ENCODE measurements around the gene TOB1. TPM values are rescaled to one million over a fixed set of nuclear protein-coding genes. Genes with fewer than 3 reads are reported as not detected.

Gene TOB1
- total and polyA plus RNA-seq, 9 of the 15 experiments (the other 6 are each of a cell fraction or from before 2014, with no cell fraction given), result 4.8 to 63.7 (median 13.2) TPM

DNA sequence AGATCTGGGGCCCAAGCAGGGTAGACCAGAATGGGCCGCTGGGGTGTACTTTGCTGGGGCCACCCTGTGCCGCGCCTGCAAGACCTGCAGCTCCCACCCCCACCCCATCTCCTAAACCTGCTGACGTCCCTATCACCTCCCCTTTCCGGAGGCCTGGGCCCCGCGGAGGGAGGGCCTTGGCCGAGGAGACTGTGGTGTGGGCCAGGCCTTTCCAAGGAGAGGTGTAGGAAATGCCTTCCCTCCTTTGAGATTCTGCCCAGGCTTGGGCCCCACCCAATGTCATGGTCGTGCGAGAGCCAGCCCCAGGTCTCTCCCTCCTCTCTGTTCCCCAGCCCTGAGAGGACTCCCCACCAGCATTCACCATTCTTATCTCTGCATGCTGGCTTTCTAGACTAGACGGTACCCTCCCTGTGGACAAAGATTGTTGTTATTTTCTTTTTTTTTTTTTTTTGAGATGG is 34.7 kb downstream of the TOB1 start:
- peak; percentile 52 for FAIRE-seq
- WGBS (ENCODE audit: insufficient coverage, low coverage, missing lambda C conversion rate), result 4% methylated on average over 10 of the region's 11 CpGs
- TF ChIP-seq MYC (IDR thresholded peaks at IDR 0.05; ENCODE audit: low read depth, low read length), result no peak
- TF ChIP-seq MYC (CRISPR knock-in tag; IDR thresholded peaks at IDR 0.05; ENCODE audit: borderline replicate concordance, low read depth), result no peak
- TF ChIP-seq, protein P1, sequence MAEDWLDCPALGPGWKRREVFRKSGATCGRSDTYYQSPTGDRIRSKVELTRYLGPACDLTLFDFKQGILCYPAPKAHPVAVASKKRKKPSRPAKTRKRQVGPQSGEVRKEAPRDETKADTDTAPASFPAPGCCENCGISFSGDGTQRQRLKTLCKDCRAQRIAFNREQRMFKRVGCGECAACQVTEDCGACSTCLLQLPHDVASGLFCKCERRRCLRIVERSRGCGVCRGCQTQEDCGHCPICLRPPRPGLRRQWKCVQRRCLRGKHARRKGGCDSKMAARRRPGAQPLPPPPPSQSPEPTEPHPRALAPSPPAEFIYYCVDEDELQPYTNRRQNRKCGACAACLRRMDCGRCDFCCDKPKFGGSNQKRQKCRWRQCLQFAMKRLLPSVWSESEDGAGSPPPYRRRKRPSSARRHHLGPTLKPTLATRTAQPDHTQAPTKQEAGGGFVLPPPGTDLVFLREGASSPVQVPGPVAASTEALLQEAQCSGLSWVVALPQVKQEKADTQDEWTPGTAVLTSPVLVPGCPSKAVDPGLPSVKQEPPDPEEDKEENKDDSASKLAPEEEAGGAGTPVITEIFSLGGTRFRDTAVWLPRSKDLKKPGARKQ (CRISPR knock-in tag; IDR thresholded peaks at IDR 0.05), result no peak
- TF ChIP-seq PHF8 (IDR thresholded peaks at IDR 0.05; ENCODE audit: borderline replicate concordance, low read length), result peak; percentile 17; the same call in 1 of the 2 replicates
- TF ChIP-seq PHTF2 (CRISPR knock-in tag; IDR thresholded peaks at IDR 0.05), result no peak
- peak; percentile 71 for TF ChIP-seq ZNF316 (IDR thresholded peaks at IDR 0.05)
- TF ChIP-seq, protein P2, sequence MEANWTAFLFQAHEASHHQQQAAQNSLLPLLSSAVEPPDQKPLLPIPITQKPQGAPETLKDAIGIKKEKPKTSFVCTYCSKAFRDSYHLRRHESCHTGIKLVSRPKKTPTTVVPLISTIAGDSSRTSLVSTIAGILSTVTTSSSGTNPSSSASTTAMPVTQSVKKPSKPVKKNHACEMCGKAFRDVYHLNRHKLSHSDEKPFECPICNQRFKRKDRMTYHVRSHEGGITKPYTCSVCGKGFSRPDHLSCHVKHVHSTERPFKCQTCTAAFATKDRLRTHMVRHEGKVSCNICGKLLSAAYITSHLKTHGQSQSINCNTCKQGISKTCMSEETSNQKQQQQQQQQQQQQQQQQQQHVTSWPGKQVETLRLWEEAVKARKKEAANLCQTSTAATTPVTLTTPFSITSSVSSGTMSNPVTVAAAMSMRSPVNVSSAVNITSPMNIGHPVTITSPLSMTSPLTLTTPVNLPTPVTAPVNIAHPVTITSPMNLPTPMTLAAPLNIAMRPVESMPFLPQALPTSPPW (CRISPR knock-in tag; IDR thresholded peaks at IDR 0.05), result peak; percentile 51; the same call in 1 of the 2 replicates
- TF ChIP-seq LEF1 (IDR thresholded peaks at IDR 0.05), result peak; percentile 54; the same call in 1 of the 2 replicates
- peak; percentile 49; the same call in 1 of the 2 replicates for TF ChIP-seq SMAD4 (CRISPR knock-in tag; conservative IDR thresholded peaks at IDR 0.05)

More for the DNA sequence above, 34.7 kb downstream of the TOB1 start:
- Histone ChIP-seq H3K4me1 (replicated peaks in 1 of 2; ENCODE audit: control insufficient read depth in 2 of 2, insufficient read depth in 2 of 2, low read length in 2 of 2) (peaks cover 18 to 54% of the 10 kb centered on the region in 2 experiments), H3K79me2 (ENCODE audit: control insufficient read depth, insufficient read depth, low read length) (no peaks in the 10 kb centered on the region), H3K4me3 (no peak overlapping the region), H3K9me1 (ENCODE audit: control insufficient read depth, insufficient read depth, low read length) (no peaks in the 10 kb centered on the region), H3K27me3 (ENCODE audit: control insufficient read depth in 2 of 2, insufficient read depth in 2 of 2, low read length in 2 of 2) (peaks cover 0 to 20% of the 10 kb centered on the region in 2 experiments; a peak in 3 of 5 replicates), H4K20me1 (replicated peaks; ENCODE audit: control insufficient read depth, insufficient read depth, low read length) (no peaks in the 10 kb centered on the region), H3K27ac (ENCODE audit: extremely low read depth, low read depth, low read length) (peak overlapping the region; percentile 30; the same call in 2 of the 3 replicates), H3K9me3 (replicated peaks; ENCODE audit: control insufficient read depth, insufficient read depth, low read depth, low read length) (no peaks in the 10 kb centered on the region), H3K36me3 (ENCODE audit: control insufficient read depth, insufficient read depth, low read length) (no peaks in the 10 kb centered on the region), H3K4me2 (ENCODE audit: insufficient read depth, low read length) (peak overlapping the region; percentile 8; the same call in 1 of the 2 replicates), H3K9ac (ENCODE audit: insufficient read depth in 1 of 2, low read depth in 2 of 2, low read length in 2 of 2) (peak overlapping the region in 1 of 2 experiments; percentile 78; a peak in 1 of 4 replicates), H2AFZ (ENCODE audit: low read depth, low read length) (peak overlapping the region; percentile 84)
- ChIA-PET POLR2A (interaction anchor here (1.0 to 1.5 kb wide), 2 partner anchors 10 to 16 kb away, joined by 3 to 5 read pairs; no protein-coding TSS in a partner anchor), CTCF (ENCODE audit: low intra/inter-chr PET ratio) (no interaction called here)
- peak; percentile 84 for ATAC-seq
- in situ Hi-C loops (cut with MboI), result loop anchor here (5.0 kb wide), 1 partner anchor 284 kb away; the partner anchor contains the start of gene SPATA20
- peak; percentile 68 to 75 (median 72) for DNase-seq (ENCODE audit: extremely low read depth in 1 of 4, low spot score in 3 of 4)
- no TSS peak for BruUV-seq (replicated peaks)
- intact Hi-C loops (cut with micrococcal nuclease), result no loop called here

Measured in K562 (cell line).